NCI-H146 (cell line): Measurements from ENCODE around the gene NLK.
"Not testable (repeated sequence)": the region's sequence is repeated elsewhere in the genome, so short reads cannot be mapped to it uniquely, and the experiment has no call there.

ENCODE experiments used
- DNase-seq: peaks from one replicate; lab custom pipeline; 2025; lab: John Stamatoyannopoulos, UW

The NLK gene

GRCh38 chr17:28232966-28233870 lies 190.7 kb downstream of the NLK start:
- DNase-seq, result peak; percentile 10

- peak; percentile 2 for DNase-seq
Measured at GRCh38 chr17:28233872-28234856, 191.7 kb downstream of the NLK start.

- DNase-seq, result not testable (repeated sequence)
Measured at GRCh38 chr17:28235066-28235700, 192.7 kb downstream of the NLK start.

GRCh38 chr17:28236033-28236653 lies 193.7 kb downstream of the NLK start:
- DNase-seq, result not testable (repeated sequence)

GRCh38 chr17:28238547-28239270 lies 196.2 kb downstream of the NLK start:
- not testable (repeated sequence) for DNase-seq

- no peak for DNase-seq
Measured at GRCh38 chr17:28239271-28239624, 196.8 kb downstream of the NLK start.

- no peak for DNase-seq
Measured at GRCh38 chr17:28240688-28241340, 198.3 kb downstream of the NLK start.

GRCh38 chr17:28242791-28243190 lies 200.3 kb downstream of the NLK start:
- no peak for DNase-seq

GRCh38 chr17:28243268-28243667 lies 200.8 kb downstream of the NLK start:
- not testable (repeated sequence) for DNase-seq

- DNase-seq, result no peak
Measured at GRCh38 chr17:28244446-28244845, 202.0 kb downstream of the NLK start.
